Thymus (tissue), 11 donors: ENCODE measurements around the gene SLX4IP. TPM values are rescaled to one million over a fixed set of nuclear protein-coding genes. Genes with fewer than 3 reads are reported as not detected.

Source experiments
- DNase-seq, 9 donors: peaks; one replicate each; pipeline ENCODE4 v3.0.0-alpha.2; 2013; ENCODE audit warnings: low spot score in 9 of 9, low read depth in 6 of 9, missing footprints in 1 of 9
- H3K27ac ChIP-seq, 2 donors: one replicate each; pipeline ENCODE4 v1.5.1; 2013; ENCODE audit warnings: control low read depth in 1 of 2, low read depth in 1 of 2, low read length in 1 of 2, mild to moderate bottlenecking in 1 of 2, moderate library complexity in 1 of 2
- H3K27me3 ChIP-seq, 2 donors: one replicate each; pipeline ENCODE4 v1.5.1; 2013; ENCODE audit warnings: low read length in 1 of 2; ENCODE audit not compliant: control insufficient read depth in 2 of 2, insufficient read depth in 1 of 2
- H3K36me3 ChIP-seq, 2 donors: one replicate each; pipeline ENCODE4 v1.5.1; 2013; ENCODE audit warnings: low read length in 1 of 2, mild to moderate bottlenecking in 1 of 2, moderate library complexity in 1 of 2; ENCODE audit not compliant: control insufficient read depth in 2 of 2, insufficient read depth in 2 of 2
- H3K4me1 ChIP-seq, 2 donors: one replicate each; pipeline ENCODE4 v1.5.1; 2013; ENCODE audit warnings: low read length in 2 of 2; ENCODE audit not compliant: control insufficient read depth in 2 of 2, insufficient read depth in 2 of 2
- H3K4me3 ChIP-seq, 2 donors: one replicate each; pipeline ENCODE4 v1.5.1; 2013; ENCODE audit warnings: low read length in 2 of 2, control low read depth in 1 of 2, mild to moderate bottlenecking in 1 of 2
- H3K9me3 ChIP-seq, 2 donors: one replicate each; pipeline ENCODE4 v1.5.1; 2013; ENCODE audit warnings: low read length in 1 of 2, mild to moderate bottlenecking in 1 of 2; ENCODE audit not compliant: control insufficient read depth in 2 of 2, insufficient read depth in 1 of 2
- WGBS: extraction: QIAGEN DNeasy Blood & Tissue Kit; methylation state at CpG from one replicate; pipeline ENCODE4 v1.1.7; 2013; 5-methylcytosine and 5-hydroxymethylcytosine counted together
- polyA plus RNA-seq: library from polyadenylated mRNA; stranded (reverse); fragments of 200-250 nt; gene quantifications from one replicate; pipeline ENCODE4 v1.2.3, GENCODE V29; 2013
- total RNA-seq: library from RNA; stranded (reverse); fragments of 120-200 nt; gene quantifications from one replicate; pipeline ENCODE4 v1.2.4, GENCODE V29; 2013
- donor health status: healthy.

SLX4IP gene
- total and polyA plus RNA-seq, 2 donors, result 5.1 to 7.4 TPM

DNA sequence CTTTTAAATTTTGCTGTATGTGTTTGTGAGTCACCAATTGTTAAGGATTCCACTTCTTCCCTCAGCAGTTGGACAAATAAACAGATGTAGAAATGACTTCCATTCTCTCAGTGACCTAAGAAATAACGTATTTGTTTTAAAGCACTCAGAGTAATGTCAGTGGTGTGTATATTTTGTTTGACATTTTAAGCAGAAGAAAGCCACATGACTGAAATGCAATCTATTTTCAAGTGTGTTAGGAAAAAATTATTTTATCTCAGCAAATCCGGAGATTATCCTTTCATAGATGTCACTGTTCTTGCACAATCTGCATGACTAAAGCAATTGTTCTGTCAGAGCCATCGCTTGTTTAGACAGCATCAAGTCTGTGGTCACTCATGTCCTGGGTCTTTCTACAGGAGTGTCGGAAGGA lies 161.6 kb downstream of the SLX4IP start:
- DNase-seq, result no peak
- no peak overlapping the region for H3K27ac ChIP-seq
- H3K4me3 ChIP-seq, result no peak overlapping the region
- no peaks in the 10 kb centered on the region for H3K36me3 ChIP-seq
- H3K27me3 ChIP-seq, result no peaks in the 10 kb centered on the region
- WGBS, result 93% methylated on average over 4 of the region's 4 CpGs
- no peaks in the 10 kb centered on the region for H3K9me3 ChIP-seq
- no peaks in the 10 kb centered on the region for H3K4me1 ChIP-seq

DNA sequence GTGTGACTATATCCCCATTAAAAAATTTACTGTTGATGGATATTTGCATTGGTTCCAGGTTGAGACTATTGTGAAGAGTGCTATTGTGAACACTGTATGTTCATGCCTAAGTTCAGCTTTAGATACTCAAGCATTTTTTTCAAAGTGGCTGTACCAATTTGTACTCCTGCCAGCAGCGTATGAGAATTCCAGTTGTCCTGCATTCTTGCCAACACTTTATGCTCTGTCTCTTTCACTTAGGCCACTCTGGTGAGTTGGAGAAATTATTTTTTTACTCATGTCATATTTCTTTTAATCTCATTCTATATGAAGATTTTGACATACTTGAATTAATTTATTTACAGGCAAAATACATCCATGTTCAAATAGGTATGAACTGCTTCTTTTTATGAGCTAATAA lies 162.5 kb downstream of the SLX4IP start:
- no peaks in the 10 kb centered on the region for H3K36me3 ChIP-seq
- no peak overlapping the region for H3K4me3 ChIP-seq
- no peak overlapping the region for H3K27ac ChIP-seq
- DNase-seq, result no peak
- no peaks in the 10 kb centered on the region for H3K27me3 ChIP-seq
- H3K4me1 ChIP-seq, result no peaks in the 10 kb centered on the region
- no peaks in the 10 kb centered on the region for H3K9me3 ChIP-seq
- WGBS, result 96% methylated on average over 1 of the region's 1 CpG

GRCh38 chr20:10602221-10602871 lies 167.2 kb downstream of the SLX4IP start:
- H3K4me1 ChIP-seq, result no peaks in the 10 kb centered on the region
- no peaks in the 10 kb centered on the region for H3K27me3 ChIP-seq
- no peaks in the 10 kb centered on the region for H3K9me3 ChIP-seq
- WGBS, result 91% methylated on average over 4 of the region's 4 CpGs
- no peak for DNase-seq
- no peak overlapping the region for H3K27ac ChIP-seq
- H3K36me3 ChIP-seq, result peaks cover 0 to 3% of the 10 kb centered on the region in 2 donors
- no peak overlapping the region for H3K4me3 ChIP-seq

GRCh38 chr20:10603378-10603777 lies 168.3 kb downstream of the SLX4IP start:
- DNase-seq, result no peak
- H3K4me1 ChIP-seq, result no peaks in the 10 kb centered on the region
- 91% methylated on average over 4 of the region's 4 CpGs for WGBS
- no peaks in the 10 kb centered on the region for H3K27me3 ChIP-seq
- H3K4me3 ChIP-seq, result no peak overlapping the region
- no peak overlapping the region for H3K27ac ChIP-seq
- H3K36me3 ChIP-seq, result peaks cover 0 to 3% of the 10 kb centered on the region in 2 donors
- H3K9me3 ChIP-seq, result no peaks in the 10 kb centered on the region

GRCh38 chr20:10603971-10604864 lies 169.1 kb downstream of the SLX4IP start:
- no peak overlapping the region for H3K4me3 ChIP-seq
- no peak overlapping the region for H3K27ac ChIP-seq
- no peaks in the 10 kb centered on the region for H3K4me1 ChIP-seq
- no peaks in the 10 kb centered on the region for H3K9me3 ChIP-seq
- 97% methylated on average over 8 of the region's 8 CpGs for WGBS
- no peak for DNase-seq
- no peaks in the 10 kb centered on the region for H3K27me3 ChIP-seq
- peaks cover 0 to 3% of the 10 kb centered on the region in 2 donors for H3K36me3 ChIP-seq

- no peak for DNase-seq
- H3K4me3 ChIP-seq, result no peak overlapping the region
- H3K4me1 ChIP-seq, result no peaks in the 10 kb centered on the region
- H3K36me3 ChIP-seq, result peaks cover 0 to 6% of the 10 kb centered on the region in 2 donors
- no peaks in the 10 kb centered on the region for H3K9me3 ChIP-seq
- no peak overlapping the region for H3K27ac ChIP-seq
- H3K27me3 ChIP-seq, result no peaks in the 10 kb centered on the region
- 95% methylated on average over 2 of the region's 2 CpGs for WGBS
Measured at GRCh38 chr20:10604865-10605440, 169.8 kb downstream of the SLX4IP start.

DNA sequence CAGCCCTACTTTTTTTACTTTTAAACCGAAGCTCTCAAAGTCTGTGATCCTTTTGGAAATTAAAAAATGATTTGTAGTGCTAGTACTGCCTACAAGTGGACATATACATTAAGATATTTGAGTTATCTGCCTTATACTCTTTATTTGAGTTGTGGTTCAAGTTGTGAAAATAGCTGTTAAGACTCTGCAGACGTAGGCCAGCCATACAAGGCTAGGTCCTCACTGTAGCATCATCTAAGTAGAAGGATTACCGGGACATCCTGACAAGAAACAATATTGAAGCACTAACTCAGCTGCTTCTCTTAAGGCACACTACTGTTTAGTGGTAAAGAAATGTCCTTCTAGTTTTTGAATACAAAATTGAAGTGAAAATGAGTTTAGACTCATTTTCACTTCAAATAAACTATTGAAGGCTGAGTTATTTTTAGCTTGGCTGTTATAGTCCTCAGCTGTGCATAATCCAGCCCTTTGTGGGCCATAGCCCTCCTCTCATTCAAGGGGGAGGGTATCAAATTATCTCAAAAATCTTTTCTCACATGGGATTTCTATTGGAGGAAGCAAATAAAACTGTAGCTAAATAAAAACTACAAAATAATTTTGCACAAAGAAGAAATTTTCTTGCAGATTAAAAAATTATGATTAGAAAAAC lies 170.6 kb downstream of the SLX4IP start:
- Histone ChIP-seq H3K27me3 (no peaks in the 10 kb centered on the region), H3K9me3 (no peaks in the 10 kb centered on the region), H3K4me1 (no peaks in the 10 kb centered on the region), H3K27ac (no peak overlapping the region), H3K36me3 (peaks cover 0 to 6% of the 10 kb centered on the region in 2 donors), H3K4me3 (no peak overlapping the region)
- DNase-seq, result no peak
- 96% methylated on average over 3 of the region's 3 CpGs for WGBS

GRCh38 chr20:10609276-10609675 lies 174.2 kb downstream of the SLX4IP start:
- Histone ChIP-seq H3K9me3 (no peaks in the 10 kb centered on the region), H3K36me3 (peaks cover 0 to 3% of the 10 kb centered on the region in 2 donors), H3K4me3 (no peak overlapping the region), H3K27me3 (no peaks in the 10 kb centered on the region), H3K4me1 (no peaks in the 10 kb centered on the region), H3K27ac (no peak overlapping the region)
- 97% methylated on average over 2 of the region's 2 CpGs for WGBS
- DNase-seq, result no peak

- Histone ChIP-seq H3K4me1 (no peaks in the 10 kb centered on the region), H3K27me3 (no peaks in the 10 kb centered on the region), H3K9me3 (no peaks in the 10 kb centered on the region), H3K4me3 (no peak overlapping the region), H3K36me3 (peaks cover 0 to 3% of the 10 kb centered on the region in 2 donors), H3K27ac (peak overlapping the region in 1 of 2 donors; percentile 20)
- no peak for DNase-seq
Measured at GRCh38 chr20:10609770-10610169, 174.7 kb downstream of the SLX4IP start.
